ENCODE results near the gene ZDBF2.
"Not testable (repeated sequence)": the region's sequence is repeated elsewhere in the genome, so short reads cannot be mapped to it uniquely, and the experiment has no call there.

ZDBF2 gene

GRCh38 chr2:206324869-206325268, 50.4 kb downstream of the ZDBF2 start:
- no peak for DNase-seq

GRCh38 chr2:206328974-206329373, 54.5 kb downstream of the ZDBF2 start:
- no peak for DNase-seq

GRCh38 chr2:206336861-206337260, 62.4 kb downstream of the ZDBF2 start:
- peak; percentile 29 for DNase-seq

- DNase-seq: no peak
These were observed 63.5 kb downstream of the ZDBF2 start for GRCh38 chr2:206337956-206338355.

- no peak for DNase-seq
These were observed 66.9 kb downstream of the ZDBF2 start for GRCh38 chr2:206341396-206341795.

GRCh38 chr2:206343144-206343543, 68.7 kb downstream of the ZDBF2 start:
- no peak for DNase-seq

- DNase-seq: no peak
These were observed 69.4 kb downstream of the ZDBF2 start for GRCh38 chr2:206343816-206344215.

- no peak for DNase-seq
These were observed 71.1 kb downstream of the ZDBF2 start for GRCh38 chr2:206345606-206346005.

GRCh38 chr2:206349375-206349774, 74.9 kb downstream of the ZDBF2 start:
- no peak for DNase-seq

GRCh38 chr2:206352571-206352970, 78.1 kb downstream of the ZDBF2 start:
- DNase-seq: no peak

- no peak for DNase-seq
These were observed 79.2 kb downstream of the ZDBF2 start for GRCh38 chr2:206353685-206354084.

GRCh38 chr2:206354129-206354528, 79.7 kb downstream of the ZDBF2 start:
- no peak for DNase-seq

GRCh38 chr2:206356840-206357239, 82.4 kb downstream of the ZDBF2 start:
- not testable (repeated sequence) for DNase-seq

- DNase-seq: not testable (repeated sequence)
These were observed 86.4 kb downstream of the ZDBF2 start for GRCh38 chr2:206360840-206361239.

- no peak for DNase-seq
These were observed 87.1 kb downstream of the ZDBF2 start for GRCh38 chr2:206361407-206362045.
